ENCODE results near the gene CACNA2D4.

Gene CACNA2D4

DNA sequence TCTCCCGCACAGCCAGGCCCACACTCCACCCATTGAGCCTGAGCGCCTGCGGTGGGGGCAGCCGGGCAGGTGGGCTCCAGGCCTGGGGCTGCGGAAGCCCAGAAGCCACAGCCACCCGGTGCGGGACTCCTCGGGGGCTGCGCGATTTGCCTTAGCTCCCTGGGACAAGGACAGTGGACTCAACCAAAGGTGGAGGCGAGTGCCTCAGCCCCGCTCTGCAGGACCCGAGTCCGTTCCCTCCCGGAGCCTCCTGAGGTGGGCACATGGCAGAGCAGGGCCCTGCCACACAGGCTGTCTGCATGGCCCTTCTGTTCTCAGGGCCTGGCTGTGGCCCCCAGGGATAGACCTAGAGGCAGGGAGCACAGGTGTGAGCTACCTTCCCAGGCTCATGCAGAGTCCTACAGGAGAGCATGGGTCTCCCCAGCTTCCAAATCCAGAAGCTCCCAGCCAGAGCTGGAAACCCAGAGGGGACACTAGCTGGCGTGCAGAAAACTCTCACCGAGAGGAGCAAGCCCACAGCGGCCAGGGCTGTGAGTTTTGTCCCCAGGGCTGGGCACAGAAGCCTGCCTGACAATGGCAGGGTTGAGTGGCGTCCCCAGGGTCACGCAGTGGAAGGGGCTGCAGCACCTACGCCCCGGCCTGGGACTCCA is 120.3 kb downstream of the CACNA2D4 start:
- no peak for DNase-seq

DNA sequence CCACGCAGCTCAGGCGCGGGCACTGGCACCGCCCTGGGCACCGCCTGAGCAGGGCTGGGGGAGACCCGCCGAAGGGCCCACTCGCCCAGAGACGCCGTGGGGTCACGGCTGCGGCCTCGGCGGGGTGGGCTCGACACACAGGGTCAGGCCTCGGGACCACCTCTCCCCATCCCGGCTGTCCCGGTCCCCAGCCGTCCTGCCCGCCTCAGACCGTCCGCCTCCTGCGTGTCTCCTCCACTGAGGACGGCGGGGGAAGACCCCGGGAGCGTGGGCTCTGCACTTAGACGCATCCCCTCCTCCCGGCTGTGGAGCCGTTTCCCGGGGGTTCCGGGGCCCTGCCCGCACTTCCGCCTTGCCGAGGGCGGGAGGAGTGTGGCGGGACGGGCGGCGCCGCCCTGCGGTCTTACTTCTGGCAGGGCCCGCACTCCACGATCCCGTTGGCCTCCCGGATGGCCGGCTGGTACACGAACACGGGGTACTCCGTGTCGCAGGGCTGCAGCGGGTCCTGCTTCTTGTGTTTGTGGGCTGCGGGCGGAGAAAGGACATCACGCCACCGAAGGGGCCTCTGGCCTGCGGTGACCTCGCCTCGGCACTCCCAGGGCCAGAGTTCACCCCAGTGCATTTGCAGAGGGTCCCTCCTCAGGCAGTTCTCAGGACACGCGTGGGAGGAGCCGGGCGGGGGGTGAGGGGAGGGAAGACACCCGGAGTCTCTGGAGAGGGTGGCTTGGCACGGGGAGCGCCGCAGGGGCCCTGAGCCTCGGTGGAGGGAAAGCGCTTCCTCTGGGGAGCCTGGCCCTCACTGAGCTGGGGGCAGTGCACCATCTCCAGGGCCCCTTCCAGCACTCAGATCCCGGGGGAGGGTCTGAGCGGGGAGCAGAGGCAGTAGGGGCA is 121.2 kb downstream of the CACNA2D4 start:
- DNase-seq = peak; percentile 50

DNA sequence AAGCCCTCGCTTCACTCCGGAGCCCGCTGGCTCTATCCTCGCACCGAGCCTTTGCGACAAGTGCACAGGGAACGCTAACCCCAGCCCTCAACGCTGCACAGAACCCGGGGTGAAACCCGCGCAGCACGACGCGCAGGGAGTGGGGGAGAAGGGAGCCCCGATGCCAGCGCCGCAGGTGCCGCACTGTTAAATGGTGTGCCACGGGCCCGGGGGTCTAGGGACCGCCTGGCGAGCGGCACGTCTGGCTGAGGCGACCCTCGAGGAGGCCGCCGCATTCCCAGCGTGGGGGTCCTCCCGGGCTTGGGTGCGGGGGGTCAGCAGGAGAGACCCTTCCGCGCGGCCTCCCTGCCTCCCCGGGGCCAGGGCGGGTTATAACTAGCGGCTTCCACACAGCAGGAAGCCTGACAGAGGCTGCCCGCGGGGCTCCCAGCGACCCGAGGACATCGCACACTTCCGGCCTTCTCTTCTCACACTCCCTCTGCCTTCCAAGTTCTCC is 121.9 kb downstream of the CACNA2D4 start:
- no peak for DNase-seq

DNA sequence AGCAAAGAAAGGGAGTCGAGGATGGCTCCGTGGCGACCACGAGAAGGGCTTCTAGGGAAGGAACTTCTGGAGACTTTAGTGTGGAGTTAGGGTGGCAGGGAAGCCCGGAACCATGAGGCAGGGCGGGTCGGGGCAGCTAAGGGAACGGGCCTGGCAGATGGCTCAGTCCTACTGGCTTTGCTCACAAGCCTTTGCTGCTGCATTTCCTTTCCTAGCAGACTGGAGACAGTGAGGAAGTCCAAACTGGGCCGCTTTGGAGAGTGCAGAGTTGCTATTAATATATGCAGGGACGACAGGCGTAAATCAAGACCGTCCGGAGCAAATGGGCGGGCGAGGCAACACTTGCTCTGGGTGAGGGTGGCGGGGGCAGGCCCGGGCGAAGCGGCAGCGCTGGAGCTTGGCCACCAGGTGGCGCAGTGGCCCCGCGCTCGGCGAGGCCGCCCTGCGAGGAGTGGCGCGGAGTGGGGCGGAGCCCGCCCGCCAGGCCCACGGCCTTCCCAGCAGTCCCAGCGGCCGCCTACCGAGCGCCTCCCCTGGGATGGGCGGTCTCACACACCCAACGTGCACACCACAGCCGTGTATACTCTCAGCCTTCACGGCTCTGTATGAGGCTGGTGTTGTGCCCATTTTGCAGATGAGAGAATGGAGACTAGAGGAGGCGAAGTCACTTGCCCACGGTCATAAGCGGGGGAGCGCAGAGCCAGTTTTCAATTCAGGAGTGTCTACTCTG is 122.5 kb downstream of the CACNA2D4 start:
- DNase-seq = peak; percentile 86

DNA sequence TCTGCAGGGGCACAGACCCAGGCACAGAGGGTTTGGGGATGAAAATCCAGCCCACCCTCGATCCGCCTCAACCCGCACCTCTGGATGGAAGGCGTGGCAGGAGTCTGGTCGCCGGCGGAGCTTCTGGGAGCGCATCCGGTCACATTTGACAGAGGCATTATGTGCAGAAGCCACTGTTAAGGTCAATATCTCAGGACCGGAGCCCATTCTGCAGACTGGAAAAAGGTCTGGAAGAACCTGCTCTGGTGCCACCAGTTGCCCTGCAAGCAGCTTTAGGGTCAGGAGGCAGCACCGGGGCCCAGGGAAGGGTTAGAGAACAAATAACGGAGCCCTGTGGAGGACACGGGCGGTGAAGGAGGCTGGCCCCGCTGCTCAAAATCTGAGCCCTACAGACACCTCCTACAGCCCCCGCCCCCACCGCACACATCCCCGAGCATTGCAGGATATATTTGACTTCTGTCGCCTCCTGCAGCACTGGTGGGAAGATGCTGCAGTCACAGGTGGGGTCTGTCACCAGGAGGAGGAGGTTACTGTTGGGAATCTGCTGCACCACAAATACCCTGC is 123.1 kb downstream of the CACNA2D4 start:
- DNase-seq = no peak

DNA sequence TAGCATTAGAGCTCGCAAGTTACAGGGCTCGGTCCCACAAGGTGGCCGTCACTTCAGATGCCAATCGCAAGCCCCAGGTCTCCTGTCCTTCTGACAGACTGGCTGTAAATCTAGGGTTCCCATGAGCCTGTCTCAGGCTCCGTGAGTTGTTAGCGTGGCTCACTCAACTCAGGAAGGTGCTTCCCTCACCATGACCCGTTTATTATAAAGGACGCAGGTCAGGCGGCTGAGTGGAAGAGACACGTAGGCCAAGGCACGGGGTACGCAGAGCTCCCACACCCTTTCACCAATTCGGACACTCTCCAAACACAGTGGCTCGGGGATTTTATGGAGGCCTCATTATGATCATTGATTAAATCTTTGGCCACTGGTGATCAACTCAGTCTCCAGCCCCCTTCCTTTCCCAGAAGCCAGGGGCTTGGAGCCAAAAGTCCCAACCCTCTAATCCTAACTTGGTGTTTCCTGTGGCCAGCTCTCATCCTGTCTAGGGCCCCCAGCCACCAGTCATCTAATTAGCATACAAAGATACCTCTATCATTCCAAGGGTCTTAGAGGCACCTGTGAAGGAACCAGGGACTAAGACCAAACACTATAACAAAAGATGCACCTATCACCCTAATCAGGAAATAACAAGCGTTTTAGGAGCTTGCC is 123.9 kb downstream of the CACNA2D4 start:
- DNase-seq = no peak

DNA sequence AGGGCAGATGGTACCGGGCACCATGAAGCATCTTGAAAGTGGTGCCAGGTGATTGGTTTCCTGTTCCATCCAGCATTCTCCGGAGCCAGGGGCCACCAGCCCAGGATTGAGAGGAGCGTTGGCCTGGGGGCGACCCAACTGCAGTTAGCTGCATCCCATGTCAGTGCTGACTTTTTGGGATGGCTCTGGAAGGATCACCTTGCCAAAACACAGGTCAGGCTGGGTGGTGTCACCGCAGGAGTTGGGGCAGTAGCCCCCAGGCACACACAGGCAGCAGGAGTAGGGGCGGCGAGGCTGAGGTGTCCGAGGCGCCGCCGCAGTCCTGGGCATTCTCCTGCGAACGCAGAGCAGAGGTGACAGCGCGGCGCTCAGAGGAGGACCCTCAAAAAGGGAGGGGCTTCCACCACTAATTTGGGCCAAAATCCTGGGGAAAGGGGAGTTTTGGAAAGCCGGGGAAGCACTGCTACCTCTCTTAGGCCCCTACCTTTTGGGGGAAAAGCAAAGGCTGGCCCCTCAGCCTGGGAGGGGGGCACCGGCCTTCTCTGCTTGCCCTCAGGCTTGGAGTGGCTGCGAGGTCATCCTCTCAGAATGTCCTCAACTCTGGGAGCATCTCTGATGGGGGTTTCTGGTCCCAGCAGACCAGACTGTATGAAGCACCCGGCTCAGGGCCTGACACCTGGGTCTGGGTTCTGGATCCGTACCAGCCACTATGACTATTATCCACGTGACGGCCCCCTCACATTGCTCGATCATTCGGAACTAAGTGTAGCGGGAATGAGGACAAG is 124.8 kb downstream of the CACNA2D4 start:
- no peak for DNase-seq

DNA sequence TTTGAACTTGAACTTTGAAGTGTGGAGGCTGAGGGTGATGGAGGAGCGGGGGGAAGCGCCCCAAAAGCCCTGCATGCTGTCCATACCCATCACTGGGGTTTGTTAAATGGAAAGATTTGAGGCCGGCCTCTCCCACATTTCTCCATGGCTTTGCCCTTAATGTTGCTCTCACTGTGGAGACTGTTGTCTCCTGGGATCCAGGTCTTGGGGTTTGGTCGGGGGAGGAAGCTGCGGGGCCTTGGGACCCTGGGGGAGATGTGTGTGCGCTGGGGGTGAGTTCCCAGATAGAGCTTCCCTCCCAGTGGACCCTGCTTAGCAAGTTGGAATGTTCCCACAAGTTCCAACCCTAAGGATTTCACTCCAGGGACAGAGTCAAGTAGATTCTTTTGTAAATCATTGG is 126.0 kb downstream of the CACNA2D4 start:
- no peak for DNase-seq

DNA sequence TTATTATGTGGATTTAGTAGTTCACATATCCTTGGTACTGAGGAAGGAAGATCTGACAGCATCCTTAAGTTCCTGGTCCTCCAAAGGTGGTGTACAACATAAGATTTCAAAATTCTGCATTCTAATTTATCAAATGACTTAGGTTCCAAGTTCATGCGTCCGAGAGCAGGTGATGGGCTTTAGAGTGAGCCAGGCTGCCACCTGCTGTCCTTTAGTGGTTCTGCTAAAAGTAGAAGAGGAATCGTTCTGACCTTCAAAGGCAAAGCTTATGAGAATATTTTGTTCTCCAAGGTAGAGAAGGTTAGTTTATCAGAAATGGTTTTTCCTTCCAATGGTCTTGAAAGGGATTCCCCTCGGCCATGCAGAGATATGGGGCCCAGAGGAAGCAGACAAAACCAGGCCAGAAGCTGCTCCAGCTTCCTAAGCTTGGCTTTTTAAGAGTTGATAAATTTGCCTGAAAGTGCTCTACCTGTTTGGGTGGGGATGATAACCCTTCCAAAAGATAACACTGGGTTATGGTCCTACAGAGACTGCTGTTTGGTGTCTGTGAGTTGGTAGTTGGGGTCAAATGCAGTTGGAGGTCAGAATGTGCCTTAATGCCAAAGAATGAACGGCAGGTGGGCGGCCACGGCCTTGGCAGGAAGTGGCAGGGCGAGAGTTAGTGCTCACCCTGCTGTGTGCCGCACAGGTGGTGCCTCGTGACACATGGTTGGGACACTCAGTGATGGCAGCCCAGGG is 127.2 kb downstream of the CACNA2D4 start:
- no peak for DNase-seq

DNA sequence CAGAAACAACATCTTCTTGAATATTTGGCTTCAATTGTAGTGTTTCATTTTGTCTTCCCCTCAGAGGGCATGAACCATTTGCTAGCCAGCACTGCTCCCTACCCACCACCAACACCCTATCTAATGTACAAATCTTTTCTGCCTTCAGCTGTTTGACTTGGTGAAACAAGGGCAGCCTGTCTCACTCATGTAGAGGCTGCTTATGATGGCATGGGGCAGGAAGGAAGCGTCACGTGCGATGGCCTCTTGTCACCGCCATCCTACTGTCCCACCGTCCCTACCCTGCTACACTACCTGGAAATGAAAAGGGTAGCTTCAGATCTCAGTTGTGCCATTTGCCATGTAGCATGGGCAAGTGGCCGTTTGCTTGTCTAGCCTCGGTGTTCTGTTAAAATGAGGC is 128.0 kb downstream of the CACNA2D4 start:
- DNase-seq = no peak

DNA sequence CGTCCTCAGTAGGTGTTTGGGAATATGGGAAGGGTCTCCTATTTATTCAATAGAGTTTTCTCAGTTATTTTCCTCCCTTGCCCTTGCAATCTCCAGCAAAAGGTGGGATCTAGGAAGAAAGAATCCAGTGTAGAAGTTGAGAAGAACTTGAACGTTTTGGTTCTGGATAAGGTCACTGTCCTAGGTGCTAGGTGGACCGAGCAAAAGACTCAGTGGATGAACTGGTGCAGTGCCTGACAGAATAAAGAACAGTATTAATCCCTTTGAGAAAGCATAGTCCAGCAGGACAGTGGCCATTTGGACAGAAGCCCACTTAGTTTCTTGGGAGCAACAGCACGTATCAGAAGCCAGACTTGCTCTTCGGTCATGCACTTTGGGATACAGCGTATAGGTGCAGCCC is 130.7 kb downstream of the CACNA2D4 start:
- DNase-seq = no peak

DNA sequence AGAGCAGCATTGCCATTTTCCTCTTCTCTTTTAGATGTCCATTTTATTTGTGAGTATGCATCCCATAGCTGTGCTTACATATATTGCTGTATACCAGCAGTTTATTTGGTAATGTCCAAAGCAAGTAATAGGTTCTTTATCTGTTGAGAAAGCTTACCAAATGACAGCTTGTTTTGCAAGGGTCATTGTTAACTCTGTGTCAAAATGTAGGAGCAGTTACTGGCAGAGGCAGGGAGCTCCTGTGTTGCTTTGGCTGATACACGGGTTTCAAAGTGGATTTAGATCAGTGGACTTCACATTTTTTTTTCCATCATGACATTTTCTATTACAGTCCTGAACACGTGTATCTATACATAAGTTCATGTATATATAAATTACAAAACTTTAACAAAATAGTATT is 136.2 kb downstream of the CACNA2D4 start:
- DNase-seq = no peak

DNA sequence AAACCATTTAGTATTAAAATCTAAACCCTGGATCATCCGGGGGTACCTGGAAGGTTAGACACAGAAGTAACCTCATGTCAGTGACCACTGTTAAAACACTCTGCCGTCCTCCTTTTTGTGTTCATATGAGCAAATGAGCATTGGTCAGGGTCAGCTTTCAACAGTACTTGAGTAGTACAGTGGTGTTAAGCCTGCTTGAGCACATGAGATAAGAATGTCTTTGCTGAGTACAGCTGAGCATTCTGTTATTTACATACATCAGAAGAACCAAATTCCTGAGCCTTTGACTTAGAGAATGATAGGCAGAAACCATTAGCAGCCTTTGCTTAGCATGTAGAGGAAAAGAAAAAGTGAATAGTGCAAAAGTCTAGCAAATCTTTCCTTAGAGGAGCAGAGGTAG is 136.7 kb downstream of the CACNA2D4 start:
- DNase-seq = no peak

DNA sequence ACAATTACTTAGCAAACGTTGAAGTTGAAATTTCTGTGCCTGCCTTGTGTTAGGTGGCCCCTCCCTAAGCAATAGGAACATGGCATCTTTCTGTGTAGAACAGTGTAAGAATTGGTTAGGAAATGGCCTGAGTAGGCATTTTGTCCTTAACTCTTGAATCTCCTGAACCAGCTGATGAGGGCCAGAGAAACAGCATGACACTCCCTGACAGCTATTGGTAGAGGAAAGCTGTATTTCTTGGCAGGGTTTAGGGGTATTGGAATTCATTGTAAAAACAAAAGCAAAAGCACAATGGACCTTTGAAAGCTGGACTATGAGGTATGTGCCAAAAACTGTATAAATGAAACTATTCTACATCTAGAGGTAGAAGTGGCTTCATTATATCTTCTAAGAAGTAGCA is 138.7 kb downstream of the CACNA2D4 start:
- no peak for DNase-seq

DNA sequence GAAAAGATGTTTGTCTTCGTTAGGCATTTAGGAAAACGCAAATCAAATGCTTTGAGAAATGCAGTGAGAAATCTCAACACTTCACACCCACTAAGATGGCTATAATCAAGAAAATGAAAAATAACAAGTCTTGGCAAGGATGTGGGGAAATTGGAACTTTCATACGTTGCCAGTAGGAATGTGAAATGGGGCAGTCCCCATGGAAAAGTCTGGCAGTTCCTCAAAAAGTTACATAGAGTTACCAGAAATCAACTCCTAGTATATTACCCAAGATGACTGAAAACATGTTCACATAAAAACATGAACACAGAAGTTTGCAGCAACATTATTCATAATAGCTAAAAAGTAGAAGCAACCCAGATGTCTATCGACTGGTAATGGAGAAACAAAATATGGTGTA is 139.5 kb downstream of the CACNA2D4 start:
- no peak for DNase-seq

DNA sequence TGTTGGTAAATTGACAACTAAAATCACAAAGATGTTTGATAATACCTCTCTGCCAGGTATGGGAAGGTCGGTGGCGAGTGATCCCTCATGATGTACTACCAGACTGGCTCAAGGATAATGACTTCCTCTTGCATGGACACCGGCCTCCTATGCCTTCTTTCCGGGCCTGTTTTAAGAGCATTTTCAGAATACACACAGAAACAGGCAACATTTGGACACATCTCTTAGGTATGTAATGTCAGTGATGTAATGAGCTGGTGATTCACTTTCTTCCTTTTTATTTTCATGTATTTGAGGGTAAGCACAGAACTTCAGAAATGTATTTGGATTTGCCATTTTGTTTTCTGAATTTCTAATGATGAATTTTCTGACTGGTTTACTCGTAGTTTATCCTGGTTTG is 140.7 kb downstream of the CACNA2D4 start:
- no peak for DNase-seq

DNA sequence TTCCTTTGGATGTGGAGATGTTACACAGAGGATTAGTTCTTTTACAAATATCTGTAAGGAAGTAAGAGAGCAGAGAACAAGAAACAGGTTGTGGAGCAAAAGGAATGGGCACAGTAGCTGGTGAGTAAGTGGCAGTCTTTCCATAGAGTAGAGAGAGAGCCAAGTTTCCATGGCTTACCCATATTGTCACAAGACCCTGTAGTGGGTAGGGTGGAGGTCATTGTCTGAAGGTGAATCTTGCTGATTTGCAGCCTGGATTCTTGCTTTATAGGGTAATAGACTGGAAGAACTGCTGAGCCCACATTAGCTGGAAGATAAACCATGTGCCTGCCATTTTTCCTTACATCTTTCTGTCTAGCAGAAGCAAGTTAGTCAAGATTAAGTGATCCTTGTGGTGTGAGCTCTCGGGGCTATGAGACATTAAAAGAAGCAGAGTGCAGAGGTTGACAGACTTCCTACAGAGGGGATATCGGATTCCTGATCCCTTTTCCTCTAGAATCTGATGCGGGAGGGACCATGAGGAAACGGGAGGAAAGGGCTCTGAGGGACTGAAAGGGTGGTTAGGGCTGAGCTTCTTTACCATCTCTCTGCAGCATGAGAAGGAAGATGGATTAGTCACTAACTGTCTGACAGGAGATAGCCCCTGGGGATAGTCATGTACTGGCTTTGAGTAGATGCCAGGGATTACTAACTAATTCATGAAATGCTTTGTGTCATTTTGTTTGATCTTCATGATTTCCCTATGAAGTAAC is 142.1 kb downstream of the CACNA2D4 start:
- no peak for DNase-seq

DNA sequence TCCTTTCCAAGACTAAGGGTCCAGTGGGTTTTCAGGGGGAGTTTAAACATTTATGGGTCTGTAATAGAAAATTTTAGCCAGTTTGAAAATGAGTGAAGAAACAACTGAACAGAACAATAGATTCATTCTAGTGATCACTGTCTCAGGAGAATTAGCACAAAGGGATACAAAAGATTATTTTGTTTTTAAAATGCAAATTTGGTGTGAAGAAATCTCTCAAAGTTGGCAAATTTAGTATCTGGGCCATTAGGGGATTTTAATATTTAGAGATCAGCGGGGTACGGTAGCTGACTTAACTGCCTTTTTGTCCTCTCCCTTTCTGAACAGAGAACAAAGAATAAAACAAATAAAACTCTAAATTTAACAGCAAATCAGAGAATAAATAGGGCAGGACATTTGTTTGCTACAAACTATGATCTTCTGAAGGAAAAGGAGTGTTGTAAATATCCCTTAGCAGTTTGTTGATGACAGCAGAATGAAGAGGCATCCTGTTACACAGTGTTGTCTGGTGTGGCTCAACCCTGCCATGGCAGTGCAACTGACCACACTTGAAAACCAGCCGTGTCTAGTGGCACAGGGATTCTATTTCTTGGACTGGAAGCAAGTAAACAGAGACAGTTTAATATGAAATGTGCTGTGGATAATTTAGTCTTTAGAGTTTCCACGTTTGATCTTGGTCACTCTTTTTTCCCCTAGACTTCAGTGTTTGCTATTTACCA is 144.4 kb downstream of the CACNA2D4 start:
- no peak for DNase-seq

DNA sequence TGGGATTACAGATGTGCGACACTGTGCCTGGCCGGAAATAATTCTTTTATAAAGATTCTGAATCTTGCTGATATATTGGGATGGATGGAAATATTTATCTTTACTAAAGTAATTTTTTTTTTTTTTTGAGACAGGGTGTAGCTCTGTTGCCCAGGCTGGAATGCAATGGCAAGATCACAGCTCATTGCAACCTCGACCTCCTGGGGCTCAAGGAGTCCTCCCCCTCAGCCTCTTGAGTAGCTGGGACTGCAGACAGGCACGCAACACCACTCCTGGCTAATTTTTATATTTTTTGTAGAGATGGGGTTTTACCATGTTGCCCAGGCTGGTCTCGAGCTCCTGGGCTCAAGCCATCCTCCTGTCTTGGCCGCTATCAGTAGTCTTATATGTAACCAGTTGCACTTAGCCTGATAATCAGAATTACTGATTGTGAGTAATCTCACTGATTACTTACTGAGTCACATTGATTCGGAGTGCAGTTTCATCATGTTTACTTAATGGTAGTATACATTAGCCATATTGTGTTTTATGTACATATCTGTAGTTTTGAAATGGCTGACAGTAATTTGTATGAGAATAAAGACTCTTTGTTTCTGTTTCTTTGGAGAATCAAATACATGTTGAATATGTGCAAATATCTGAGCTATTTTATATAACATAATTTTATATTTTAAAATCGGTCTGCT is 148.5 kb downstream of the CACNA2D4 start:
- DNase-seq = no peak

Data from activated gamma-delta T cell (primary cell).